Keratinocyte (primary cell): ENCODE data around the gene SACM1L. TPM values are rescaled to one million over a fixed set of nuclear protein-coding genes. Genes with fewer than 3 reads are reported as not detected.

Source experiments
- DNase-seq: peaks from one replicate; pipeline ENCODE4 v3.0.0-alpha.2; 2011; ENCODE audit warnings: low read depth, missing footprints, low spot score
- FAIRE-seq: peaks from 2 replicates; lab custom pipeline; 2011; peaks lifted over from hg19 to GRCh38; lab: Jason Lieb, UNC
- H2AFZ ChIP-seq: 2 replicates; pipeline ENCODE4 v1.6.0; 2012; ENCODE audit warnings: low read length, control low read depth, inconsistent platforms; ENCODE audit not compliant: control insufficient read depth
- H3K27ac ChIP-seq: 2 replicates; pipeline ENCODE4 v1.5.1; 2011; ENCODE audit warnings: low read length; ENCODE audit not compliant: control insufficient read depth, insufficient read depth
- H3K27me3 ChIP-seq: 3 replicates; pipeline ENCODE4 v1.6.0; 2011; ENCODE audit warnings: low read length; ENCODE audit not compliant: control insufficient read depth, insufficient read depth; ENCODE audit errors: extremely low read depth
- H3K36me3 ChIP-seq, 2 experiments: 2 replicates in 1 of 2; 3 replicates in 1 of 2; pipeline ENCODE4 v1.5.1; 2011; ENCODE audit warnings: low read length in 2 of 2, mild to moderate bottlenecking in 1 of 2; ENCODE audit not compliant: control insufficient read depth in 2 of 2, insufficient read depth in 2 of 2; ENCODE audit errors: extremely low read depth in 1 of 2
- H3K4me1 ChIP-seq: 3 replicates; pipeline ENCODE4 v1.5.1; 2011; ENCODE audit warnings: low read length; ENCODE audit not compliant: control insufficient read depth, insufficient read depth; ENCODE audit errors: extremely low read depth
- H3K4me2 ChIP-seq: 3 replicates; pipeline ENCODE4 v1.6.0; 2011; ENCODE audit warnings: low read depth, low read length; ENCODE audit not compliant: control insufficient read depth, insufficient read depth; ENCODE audit errors: extremely low read depth
- H3K4me3 ChIP-seq, 3 experiments: fragments of 200-600 bp in 1 of 3; sonication (generic) in 1 of 3; 2 replicates in 2 of 3; 3 replicates in 1 of 3; pipeline ENCODE4 v1.5.1; 2011 to 2016; ENCODE audit warnings: low read length in 3 of 3, mild to moderate bottlenecking in 3 of 3, control low read depth in 2 of 3, inconsistent platforms in 1 of 3, low read depth in 1 of 3, mixed read lengths in 1 of 3, mixed run types in 1 of 3, moderate library complexity in 1 of 3; ENCODE audit not compliant: control insufficient read depth in 2 of 3, insufficient read depth in 2 of 3; ENCODE audit errors: extremely low read depth in 1 of 3
- H3K79me2 ChIP-seq: 2 replicates; pipeline ENCODE4 v1.6.0; 2012; ENCODE audit warnings: low read length; ENCODE audit not compliant: control insufficient read depth, insufficient read depth
- H3K9ac ChIP-seq: 3 replicates; pipeline ENCODE4 v1.6.0; 2011; ENCODE audit warnings: low read length; ENCODE audit not compliant: control insufficient read depth, insufficient read depth; ENCODE audit errors: extremely low read depth
- H3K9me1 ChIP-seq: 3 replicates; pipeline ENCODE4 v1.6.0; 2011; ENCODE audit warnings: low read length; ENCODE audit not compliant: control insufficient read depth, insufficient read depth; ENCODE audit errors: extremely low read depth
- H3K9me3 ChIP-seq: 2 replicates; pipeline ENCODE4 v1.5.1; 2012; ENCODE audit warnings: low read depth, low read length; ENCODE audit not compliant: control insufficient read depth
- H4K20me1 ChIP-seq: 3 replicates; pipeline ENCODE4 v1.6.0; 2011; ENCODE audit warnings: low read length; ENCODE audit not compliant: control insufficient read depth, insufficient read depth; ENCODE audit errors: extremely low read depth
- CTCF ChIP-seq, 3 experiments: IDR thresholded peaks in 1 of 3; conservative IDR thresholded peaks in 1 of 3; optimal IDR thresholded peaks in 1 of 3; 2 replicates in 2 of 3; 3 replicates in 1 of 3; pipeline versions ENCODE3 to v1.5.1; 2011; ENCODE audit warnings: low read length in 3 of 3, mild to moderate bottlenecking in 3 of 3, moderate library complexity in 2 of 3, control low read depth in 1 of 3, inconsistent platforms in 1 of 3; ENCODE audit not compliant: insufficient read depth in 2 of 3; ENCODE audit errors: extremely low read depth in 1 of 3
- EZH2 ChIP-seq: IDR thresholded peaks from one replicate; pipeline ENCODE4 v1.6.1; 2012; ENCODE audit warnings: inconsistent platforms, mild to moderate bottlenecking, low read length, moderate library complexity
- dilution Hi-C: fragments of 300-500 bp; cut with MboI; formaldehyde crosslinking; loops from one replicate; pipeline ENCODE4 v1.7.0; 2020; ENCODE audit warnings: low sequenced_read_pairs; ENCODE audit not compliant: extremely low pct_ligation_motif_present
- polyA plus RNA-seq, 5 experiments: library from polyadenylated mRNA; depleted of rRNA in 3 of 5; stranded (reverse) in 3 of 5; stranded (forward) in 1 of 5; unstranded in 1 of 5; fragments of >200 nt; gene quantifications; 1 replicate in 1 of 5; 2 replicates in 3 of 5; 3 replicates in 1 of 5; pipeline versions ENCODE4 v1.2.1 to v1.2.3, GENCODE V29; 2011 to 2012; ENCODE audit warnings: missing spikeins in 2 of 5, low read depth in 1 of 5, low replicate concordance in 1 of 5

The SACM1L gene
- polyA plus RNA-seq, 1 donor (not counting 4 experiments of a cell fraction or from before 2014, with no cell fraction given) = 44.3 TPM

GRCh38 chr3:45774581-45775521, 85.7 kb downstream of the SACM1L start:
- Histone ChIP-seq H3K9me1 (no peaks in the 10 kb centered on the region), H3K9me3 (no peaks in the 10 kb centered on the region), H3K4me2 (no peak overlapping the region), H2AFZ (no peak overlapping the region), H3K36me3 (no peaks in the 10 kb centered on the region), H3K79me2 (no peaks in the 10 kb centered on the region), H3K4me1 (no peaks in the 10 kb centered on the region), H3K27me3 (peaks cover 32% of the 10 kb centered on the region), H4K20me1 (no peaks in the 10 kb centered on the region), H3K27ac (no peak overlapping the region), H3K9ac (no peak overlapping the region), H3K4me3 (no peak overlapping the region)
- TF ChIP-seq CTCF (optimal IDR thresholded peaks at IDR 0.05 in 1 of 3, IDR thresholded peaks at IDR 0.05 in 1 of 3, conservative IDR thresholded peaks at IDR 0.05 in 1 of 3; ENCODE audit: extremely low read depth in 1 of 3, insufficient read depth in 2 of 3, low read length in 3 of 3) = no peak
- no peak for TF ChIP-seq EZH2
- dilution Hi-C loops = no loop called here
- no peak for FAIRE-seq
- DNase-seq = no peak

- H3K79me2 ChIP-seq = no peaks in the 10 kb centered on the region
- dilution Hi-C loops = no loop called here
- H4K20me1 ChIP-seq = no peaks in the 10 kb centered on the region
Measured at GRCh38 chr3:45775571-45776300, 86.5 kb downstream of the SACM1L start.

More at GRCh38 chr3:45775571-45776300, 86.5 kb downstream of the SACM1L start:
- Histone ChIP-seq H3K4me3 (no peak overlapping the region), H3K9me1 (no peaks in the 10 kb centered on the region), H3K27ac (no peak overlapping the region), H3K9me3 (no peaks in the 10 kb centered on the region), H3K4me2 (no peak overlapping the region), H3K27me3 (peaks cover 29% of the 10 kb centered on the region), H2AFZ (no peak overlapping the region), H3K4me1 (no peaks in the 10 kb centered on the region), H3K9ac (no peak overlapping the region), H3K36me3 (no peaks in the 10 kb centered on the region)
- no peak for FAIRE-seq
- TF ChIP-seq CTCF (optimal IDR thresholded peaks at IDR 0.05 in 1 of 3, IDR thresholded peaks at IDR 0.05 in 1 of 3, conservative IDR thresholded peaks at IDR 0.05 in 1 of 3; ENCODE audit: extremely low read depth in 1 of 3, insufficient read depth in 2 of 3, low read length in 3 of 3) (no peak), EZH2 (no peak)
- no peak for DNase-seq
